Stimulated activated CD4-positive, alpha-beta T cell treated with anti-CD3 and anti-CD28 coated beads, Interleukin-12 subunit alpha, Interleukin-12 subunit beta, amount 100 ng/mL, for 48 hours (primary cell): Measurements from ENCODE around the gene NEURL1B.

Experiments used
- DNase-seq, 3 donors: peaks; one replicate each; pipeline ENCODE4 v3.0.0-alpha.2; 2020; ENCODE audit warnings: low read depth in 2 of 3, low spot score in 1 of 3

Gene NEURL1B

GRCh38 chr5:172607213-172607793 lies 33.8 kb upstream of the NEURL1B start:
- DNase-seq = no peak

GRCh38 chr5:172608773-172609172 lies 32.3 kb upstream of the NEURL1B start:
- DNase-seq = no peak

- DNase-seq = no peak
These were observed 30.4 kb upstream of the NEURL1B start for GRCh38 chr5:172610643-172611042.

GRCh38 chr5:172611913-172612312 lies 29.1 kb upstream of the NEURL1B start:
- DNase-seq = no peak

GRCh38 chr5:172612771-172613170 lies 28.3 kb upstream of the NEURL1B start:
- DNase-seq = no peak

- no peak for DNase-seq
These were observed 24.9 kb upstream of the NEURL1B start for GRCh38 chr5:172616136-172616535.

- DNase-seq = no peak
These were observed 24.3 kb upstream of the NEURL1B start for GRCh38 chr5:172616730-172617129.

GRCh38 chr5:172617817-172618216 lies 23.2 kb upstream of the NEURL1B start:
- DNase-seq = no peak

GRCh38 chr5:172618574-172619365 lies 22.3 kb upstream of the NEURL1B start:
- no peak for DNase-seq

- no peak for DNase-seq
These were observed 20.6 kb upstream of the NEURL1B start for GRCh38 chr5:172620506-172620905.

GRCh38 chr5:172622091-172623046 lies 18.7 kb upstream of the NEURL1B start:
- DNase-seq = no peak

GRCh38 chr5:172623313-172623980 lies 17.6 kb upstream of the NEURL1B start:
- no peak for DNase-seq

- no peak for DNase-seq
These were observed 16.7 kb upstream of the NEURL1B start for GRCh38 chr5:172624083-172624995.

- DNase-seq = no peak
These were observed 15.8 kb upstream of the NEURL1B start for GRCh38 chr5:172624996-172625964.

- DNase-seq = no peak
These were observed 15.0 kb upstream of the NEURL1B start for GRCh38 chr5:172626031-172626581.

- DNase-seq = no peak
These were observed 11.0 kb upstream of the NEURL1B start for GRCh38 chr5:172630082-172630481.

- no peak for DNase-seq
These were observed 10.6 kb upstream of the NEURL1B start for GRCh38 chr5:172630482-172630881.

- DNase-seq = no peak
These were observed 10.1 kb upstream of the NEURL1B start for GRCh38 chr5:172630986-172631385.
